Activated CD4-positive, alpha-beta T cell treated with anti-CD3 and anti-CD28 coated beads, Interleukin-2, amount 10 ng/mL, durations not matched to agents 24 days and 14 days (primary cell): Measurements from ENCODE around the gene MRPL22. TPM values are rescaled to one million over a fixed set of nuclear protein-coding genes. Genes with fewer than 3 reads are reported as not detected.
"Not testable (repeated sequence)": the region's sequence is repeated elsewhere in the genome, so short reads cannot be mapped to it uniquely, and the experiment has no call there.

Experiments used
- DNase-seq: peaks from one replicate; pipeline ENCODE4 v3.0.0; 2022
- H3K27ac Mint-ChIP-seq: one replicate; pipeline ENCODE4 v1.8.0; 2022; ENCODE audit warnings: mild to moderate bottlenecking, mixed read lengths
- H3K27me3 Mint-ChIP-seq: one replicate; pipeline ENCODE4 v1.8.0; 2022; ENCODE audit warnings: mixed read lengths
- H3K36me3 Mint-ChIP-seq: one replicate; pipeline ENCODE4 v1.8.0; 2022; ENCODE audit warnings: low read depth, mild to moderate bottlenecking, mixed read lengths
- H3K4me1 Mint-ChIP-seq: one replicate; pipeline ENCODE4 v1.8.0; 2021; ENCODE audit warnings: mixed read lengths
- H3K4me3 Mint-ChIP-seq: one replicate; pipeline ENCODE4 v1.8.0; 2022; ENCODE audit warnings: mild to moderate bottlenecking, moderate library complexity, mixed read lengths
- H3K9me3 Mint-ChIP-seq: one replicate; pipeline ENCODE4 v1.8.0; 2021; ENCODE audit warnings: mixed read lengths
- intact Hi-C: fragments of 100-400 bp; cut with micrococcal nuclease; formaldehyde crosslinking; loops from one replicate; pipeline ENCODE4 v1.15.1; 2023
- total RNA-seq: library from RNA; stranded (reverse); gene quantifications from 2 replicates; pipeline ENCODE4 v1.2.3, GENCODE V29; 2022

MRPL22 gene
- total RNA-seq, 1 donor from 2014 or later, result 83.8 TPM

- Mint-ChIP-seq H3K9me3 (no peaks in the 10 kb centered on the region), H3K27me3 (peaks cover 10% of the 10 kb centered on the region), H3K27ac (no peak overlapping the region), H3K4me3 (no peak overlapping the region), H3K4me1 (no peaks in the 10 kb centered on the region), H3K36me3 (no peaks in the 10 kb centered on the region)
- intact Hi-C loops, result no loop called here
- DNase-seq, result no peak
Measured at GRCh38 chr5:154989626-154990025, 48.8 kb downstream of the MRPL22 start.

- no peak overlapping the region for H3K4me3 Mint-ChIP-seq
- intact Hi-C loops, result no loop called here
Measured at GRCh38 chr5:154993461-154993860, 52.6 kb downstream of the MRPL22 start.

DNA sequence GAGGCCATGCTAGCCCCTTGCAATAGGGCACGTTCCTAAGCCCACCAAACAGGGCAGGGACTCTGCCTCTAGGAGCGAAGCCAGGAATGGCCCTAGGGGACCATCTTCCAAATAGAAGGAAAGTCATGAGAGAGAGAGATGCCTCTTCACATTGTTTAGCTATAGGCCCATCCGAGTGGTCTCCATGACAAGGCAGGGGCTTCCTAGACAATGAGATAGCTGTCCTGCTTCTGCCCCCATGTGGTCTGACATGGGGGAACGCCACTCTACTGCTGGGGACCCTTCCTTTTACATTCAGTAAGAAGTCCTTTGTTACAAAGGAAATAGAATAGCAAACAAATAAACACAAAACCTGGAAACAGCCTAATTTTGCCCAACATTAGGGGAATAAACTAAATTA, 54.8 kb downstream of the MRPL22 start:
- no peak for DNase-seq

More at GRCh38 chr5:154993461-154993860, 52.6 kb downstream of the MRPL22 start:
- Mint-ChIP-seq H3K9me3 (peaks cover 2% of the 10 kb centered on the region), H3K4me1 (no peaks in the 10 kb centered on the region), H3K36me3 (no peaks in the 10 kb centered on the region), H3K27me3 (peaks cover 11% of the 10 kb centered on the region), H3K27ac (no peak overlapping the region)
- DNase-seq, result no peak

GRCh38 chr5:154997746-154998145, 56.9 kb downstream of the MRPL22 start:
- no peak for DNase-seq
- intact Hi-C loops, result no loop called here
- Mint-ChIP-seq H3K4me1 (no peaks in the 10 kb centered on the region), H3K36me3 (no peaks in the 10 kb centered on the region), H3K9me3 (peaks cover 6% of the 10 kb centered on the region), H3K27me3 (peaks cover 20% of the 10 kb centered on the region), H3K4me3 (no peak overlapping the region), H3K27ac (no peak overlapping the region)

More for the DNA sequence above, 54.8 kb downstream of the MRPL22 start:
- Mint-ChIP-seq H3K4me3 (no peak overlapping the region), H3K4me1 (no peaks in the 10 kb centered on the region), H3K27ac (no peak overlapping the region), H3K9me3 (peaks cover 6% of the 10 kb centered on the region), H3K27me3 (peaks cover 20% of the 10 kb centered on the region), H3K36me3 (no peaks in the 10 kb centered on the region)
- intact Hi-C loops, result no loop called here

DNA sequence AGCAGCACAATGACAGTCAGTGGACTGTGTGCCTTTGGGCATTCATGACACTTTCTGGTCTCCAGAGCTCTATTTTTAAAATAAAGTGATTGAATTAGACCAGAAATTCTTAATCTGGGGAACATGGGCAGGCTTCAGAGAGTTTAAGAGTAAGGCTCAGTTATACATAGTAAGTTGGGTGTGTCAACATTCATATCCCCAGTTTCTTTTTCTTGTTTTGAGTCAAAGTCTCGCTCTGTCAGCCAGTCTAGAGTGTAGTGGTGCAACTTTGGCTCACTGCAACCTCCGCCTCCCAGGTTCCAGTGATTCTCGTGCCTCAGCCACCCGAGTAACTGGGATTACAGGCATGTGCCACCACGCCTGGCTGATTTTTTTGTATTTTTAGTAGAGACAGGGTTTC, 59.0 kb downstream of the MRPL22 start:
- no peak for DNase-seq
- H3K4me3 Mint-ChIP-seq, result no peak overlapping the region
- intact Hi-C loops, result no loop called here
- H3K4me1 Mint-ChIP-seq, result no peaks in the 10 kb centered on the region
- H3K9me3 Mint-ChIP-seq, result peaks cover 6% of the 10 kb centered on the region
- H3K27me3 Mint-ChIP-seq, result peaks cover 20% of the 10 kb centered on the region
- H3K36me3 Mint-ChIP-seq, result no peaks in the 10 kb centered on the region
- H3K27ac Mint-ChIP-seq, result no peak overlapping the region

DNA sequence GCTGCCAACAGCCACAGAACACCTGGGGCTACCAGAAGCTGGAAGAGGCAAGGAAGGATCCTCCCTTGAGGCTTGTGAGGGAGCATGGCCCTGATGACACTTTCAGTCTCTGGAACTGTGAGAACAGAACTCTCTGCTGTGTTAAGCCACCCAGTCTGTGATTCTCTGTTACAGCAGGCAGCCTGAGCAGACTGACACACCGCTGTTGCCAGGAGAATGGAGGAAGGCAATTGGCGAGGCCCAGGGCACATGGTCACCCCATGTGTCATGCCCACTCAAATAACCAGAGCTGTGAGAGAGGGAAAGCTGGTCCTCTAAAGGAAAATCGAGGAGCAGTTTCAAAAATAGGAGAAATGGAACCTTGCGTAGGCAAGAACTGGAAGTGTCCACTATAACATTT, 60.6 kb downstream of the MRPL22 start:
- H3K27ac Mint-ChIP-seq, result no peak overlapping the region
- intact Hi-C loops, result no loop called here
- H3K4me1 Mint-ChIP-seq, result no peaks in the 10 kb centered on the region
- peaks cover 20% of the 10 kb centered on the region for H3K27me3 Mint-ChIP-seq
- no peaks in the 10 kb centered on the region for H3K36me3 Mint-ChIP-seq
- H3K9me3 Mint-ChIP-seq, result peaks cover 6% of the 10 kb centered on the region
- DNase-seq, result no peak
- no peak overlapping the region for H3K4me3 Mint-ChIP-seq

DNA sequence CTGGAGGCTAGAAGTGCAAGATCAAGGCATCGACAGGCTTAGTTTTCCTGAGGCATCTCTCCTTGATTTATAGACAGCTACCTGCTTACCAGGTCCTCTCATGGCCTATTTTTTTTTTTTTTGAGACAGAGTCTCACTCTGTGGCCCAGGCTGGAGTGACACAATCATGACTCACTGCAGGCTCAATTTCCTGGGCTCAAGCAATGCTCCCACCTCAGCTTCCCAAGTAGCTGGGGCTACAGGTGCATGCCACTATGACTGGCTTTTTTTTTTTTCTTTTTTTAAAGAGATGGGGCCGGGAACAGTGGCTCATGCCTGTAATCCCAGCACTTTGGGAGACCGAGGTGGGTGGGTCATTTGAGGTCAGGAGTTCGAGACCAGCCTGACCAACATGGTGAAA, 61.8 kb downstream of the MRPL22 start:
- intact Hi-C loops, H3K4me1 Mint-ChIP-seq, H3K4me3 Mint-ChIP-seq, H3K27ac Mint-ChIP-seq, H3K9me3 Mint-ChIP-seq, DNase-seq, H3K36me3 Mint-ChIP-seq: not testable (repeated sequence)
- H3K27me3 Mint-ChIP-seq, result peaks cover 15% of the 10 kb centered on the region

DNA sequence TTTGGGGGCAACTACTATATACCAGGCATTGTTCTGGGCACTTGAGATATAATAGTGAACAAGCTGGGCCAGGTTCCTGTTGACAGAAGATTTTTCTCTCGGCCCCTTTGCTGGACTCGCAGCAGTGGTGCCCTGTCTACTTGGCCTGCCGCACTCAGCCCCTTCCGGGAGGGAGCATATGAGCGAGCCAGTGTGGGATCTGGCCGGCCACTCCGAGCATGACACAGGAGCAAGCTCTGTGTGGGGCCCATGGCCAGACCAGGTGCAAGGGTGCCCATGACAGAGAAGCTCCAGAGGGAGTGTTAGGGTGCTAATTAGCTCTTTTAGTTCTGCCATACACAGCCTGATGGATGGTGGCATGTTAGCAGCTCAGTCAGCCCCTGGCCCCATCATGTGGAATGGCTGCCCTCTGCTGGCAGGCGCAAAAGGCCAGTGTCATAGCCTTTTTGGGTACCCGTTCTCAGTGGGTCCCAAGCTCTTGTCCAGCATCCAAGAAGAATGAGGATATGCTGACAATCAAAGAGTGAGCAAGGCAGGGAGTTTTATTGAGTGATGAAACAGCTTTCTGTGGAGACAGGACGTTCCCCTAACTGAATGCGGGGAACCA, 63.4 kb downstream of the MRPL22 start:
- intact Hi-C loops, result loop anchor here (2.0 kb wide), 1 partner anchor 57 kb away; no protein-coding TSS in a partner anchor
- no peaks in the 10 kb centered on the region for H3K9me3 Mint-ChIP-seq
- no peak overlapping the region for H3K27ac Mint-ChIP-seq
- peak; percentile 71 for DNase-seq
- H3K4me1 Mint-ChIP-seq, result no peaks in the 10 kb centered on the region
- H3K27me3 Mint-ChIP-seq, result peaks cover 5% of the 10 kb centered on the region
- no peak overlapping the region for H3K4me3 Mint-ChIP-seq
- no peaks in the 10 kb centered on the region for H3K36me3 Mint-ChIP-seq

DNA sequence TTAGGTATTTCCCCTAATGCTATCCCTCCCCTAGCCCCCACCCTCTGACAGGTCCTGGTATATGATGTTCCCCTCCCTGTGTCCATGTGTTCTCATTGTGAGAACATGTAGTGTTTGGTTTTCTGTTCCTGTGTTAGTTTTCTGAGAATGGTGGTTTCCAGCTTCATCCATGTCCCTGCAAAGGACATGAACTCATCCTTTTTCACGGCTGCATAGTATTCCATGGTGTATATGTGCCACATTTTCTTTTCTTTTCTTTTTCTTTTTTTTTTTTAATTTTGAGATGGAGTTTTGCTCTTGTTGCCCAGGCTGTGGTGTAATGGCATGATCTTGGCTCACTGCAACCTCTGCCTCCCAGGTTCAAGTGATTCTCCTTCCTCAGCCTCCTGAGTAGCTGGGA, 65.4 kb downstream of the MRPL22 start:
- H3K4me1 Mint-ChIP-seq, H3K27me3 Mint-ChIP-seq, H3K4me3 Mint-ChIP-seq, H3K9me3 Mint-ChIP-seq, DNase-seq, H3K36me3 Mint-ChIP-seq, H3K27ac Mint-ChIP-seq, intact Hi-C loops: not testable (repeated sequence)

- Mint-ChIP-seq H3K27ac (no peak overlapping the region), H3K36me3 (no peaks in the 10 kb centered on the region), H3K4me1 (no peaks in the 10 kb centered on the region), H3K4me3 (no peak overlapping the region), H3K9me3 (no peaks in the 10 kb centered on the region), H3K27me3 (peaks cover 9% of the 10 kb centered on the region)
- DNase-seq, result no peak
- intact Hi-C loops, result no loop called here
Measured at GRCh38 chr5:155008669-155009068, 67.8 kb downstream of the MRPL22 start.

DNA sequence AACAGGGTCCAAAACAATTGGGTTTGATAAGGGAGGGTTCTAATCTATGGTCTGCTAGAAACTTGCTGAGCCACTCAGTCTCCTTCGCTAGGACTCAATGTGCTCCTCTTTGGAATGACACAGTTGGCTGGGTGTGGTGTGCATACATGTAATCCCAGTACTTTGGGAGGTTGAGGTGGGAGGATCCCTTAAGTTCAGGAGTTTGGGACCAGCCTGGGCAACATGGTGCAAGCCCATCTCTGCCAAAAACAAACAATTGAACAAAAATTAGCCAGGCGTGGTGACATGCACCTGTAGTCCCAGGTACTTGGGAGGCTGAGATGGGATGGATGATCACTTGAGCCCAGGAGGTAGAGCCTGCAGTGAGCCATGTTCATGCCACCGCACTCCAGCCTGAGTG, 70.0 kb downstream of the MRPL22 start:
- H3K4me3 Mint-ChIP-seq, result no peak overlapping the region
- H3K36me3 Mint-ChIP-seq, result no peaks in the 10 kb centered on the region
- no peak for DNase-seq
- intact Hi-C loops, result no loop called here
- H3K9me3 Mint-ChIP-seq, result no peaks in the 10 kb centered on the region
- peaks cover 13% of the 10 kb centered on the region for H3K27me3 Mint-ChIP-seq
- H3K27ac Mint-ChIP-seq, result no peak overlapping the region
- no peaks in the 10 kb centered on the region for H3K4me1 Mint-ChIP-seq

GRCh38 chr5:155013526-155013925, 72.7 kb downstream of the MRPL22 start, which contains the start of gene KIF4B:
TSS of gene KIF4B (plus strand) at chr5:155013755. CDS start at chr5:155013860, 105 bp downstream.
- Mint-ChIP-seq H3K27ac (no peak within 1 kb of the TSS), H3K4me1 (no peaks in the 10 kb centered on the region), H3K4me3 (no peak within 1 kb of the TSS), H3K27me3 (peaks cover 13% of the 10 kb centered on the region), H3K9me3 (no peaks in the 10 kb centered on the region), H3K36me3 (no peaks in the 10 kb centered on the region)
- intact Hi-C loops, result no loop called here
- DNase-seq, result no peak

DNA sequence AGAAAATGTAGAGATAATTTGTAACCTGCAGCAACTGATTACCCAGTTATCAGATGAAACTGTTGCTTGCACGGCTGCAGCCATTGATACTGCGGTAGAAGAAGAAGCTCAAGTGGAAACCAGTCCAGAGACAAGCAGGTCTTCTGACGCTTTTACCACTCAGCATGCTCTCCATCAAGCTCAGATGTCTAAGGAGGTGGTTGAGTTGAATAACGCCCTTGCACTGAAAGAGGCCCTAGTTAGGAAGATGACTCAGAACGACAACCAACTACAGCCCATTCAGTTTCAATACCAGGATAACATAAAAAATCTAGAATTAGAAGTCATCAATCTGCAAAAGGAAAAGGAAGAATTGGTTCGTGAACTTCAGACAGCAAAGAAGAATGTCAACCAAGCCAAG, 74.4 kb downstream of the MRPL22 start:
- Mint-ChIP-seq H3K36me3 (no peaks in the 10 kb centered on the region), H3K27ac (no peak overlapping the region), H3K4me3 (no peak overlapping the region), H3K4me1 (no peaks in the 10 kb centered on the region), H3K27me3 (peaks cover 11% of the 10 kb centered on the region), H3K9me3 (no peaks in the 10 kb centered on the region)
- DNase-seq, result no peak
- intact Hi-C loops, result no loop called here

GRCh38 chr5:155017610-155018009, 76.7 kb downstream of the MRPL22 start:
- no peak overlapping the region for H3K27ac Mint-ChIP-seq
- no peaks in the 10 kb centered on the region for H3K4me1 Mint-ChIP-seq
- no peaks in the 10 kb centered on the region for H3K9me3 Mint-ChIP-seq
- peaks cover 7% of the 10 kb centered on the region for H3K27me3 Mint-ChIP-seq
- H3K36me3 Mint-ChIP-seq, result no peaks in the 10 kb centered on the region
- no peak overlapping the region for H3K4me3 Mint-ChIP-seq
- intact Hi-C loops, result no loop called here
- no peak for DNase-seq
